HK-2 (cell line): Measurements from ENCODE around the gene DYNC1H1.

Experiments
- DNase-seq: peaks from one replicate; pipeline ENCODE4 v3.0.0-alpha.2; 2018; ENCODE audit not compliant: unreplicated experiment

DYNC1H1 gene

DNA sequence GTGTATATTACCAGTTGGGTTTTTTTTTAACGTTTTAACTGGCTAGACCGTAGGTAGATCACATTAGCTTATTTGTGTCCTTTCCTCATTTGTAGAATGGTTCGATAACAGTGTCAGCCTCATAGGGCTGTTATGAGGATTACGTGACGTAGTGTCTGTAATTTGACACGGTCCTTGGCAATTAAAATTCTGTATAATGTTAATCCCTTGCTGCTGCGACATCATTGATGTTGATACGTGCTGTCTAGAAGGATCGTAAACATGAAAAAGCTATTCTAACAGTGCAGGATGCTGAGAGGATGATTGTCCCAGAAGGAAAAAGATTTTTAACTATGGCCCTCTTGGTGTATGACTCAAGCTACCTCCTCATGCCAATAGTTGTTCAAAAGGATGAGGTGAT lies 71.5 kb downstream of the DYNC1H1 start:
- DNase-seq, result no peak

DNA sequence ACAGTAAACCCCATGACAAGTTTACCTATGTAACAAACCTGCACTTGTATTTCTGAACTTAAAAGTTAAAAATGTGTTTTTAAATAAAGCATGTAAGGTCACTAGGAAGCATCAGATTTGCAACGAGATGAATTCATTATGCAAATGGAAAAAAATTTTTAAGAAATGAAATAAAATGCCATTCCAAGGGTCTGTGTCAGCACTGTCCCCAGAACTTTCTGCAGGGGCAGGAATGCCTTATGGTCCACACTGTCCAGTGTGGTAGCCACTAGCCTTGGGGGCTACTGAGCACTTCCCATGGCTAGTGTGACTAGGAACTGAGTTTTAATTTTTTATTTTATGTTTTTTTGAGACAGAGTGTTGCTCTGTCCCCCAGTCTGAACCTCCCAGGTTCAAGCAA lies 73.3 kb downstream of the DYNC1H1 start:
- no peak for DNase-seq

DNA sequence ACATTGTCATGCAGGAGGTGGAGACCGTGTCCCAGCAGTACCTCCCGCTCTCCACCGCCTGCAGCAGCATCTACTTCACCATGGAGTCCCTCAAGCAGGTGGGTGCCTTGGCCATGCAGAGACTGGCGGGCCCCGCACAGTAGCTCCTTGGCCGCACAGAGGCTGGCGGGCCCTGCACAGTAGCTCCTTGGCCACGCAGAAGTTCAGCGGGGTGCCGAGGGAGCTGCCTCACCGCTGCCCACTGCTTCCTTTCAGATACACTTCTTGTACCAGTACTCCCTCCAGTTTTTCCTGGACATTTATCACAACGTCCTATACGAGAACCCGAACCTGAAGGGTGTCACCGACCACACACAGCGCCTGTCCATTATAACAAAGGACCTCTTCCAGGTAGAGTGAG lies 74.8 kb downstream of the DYNC1H1 start:
- no peak for DNase-seq

DNA sequence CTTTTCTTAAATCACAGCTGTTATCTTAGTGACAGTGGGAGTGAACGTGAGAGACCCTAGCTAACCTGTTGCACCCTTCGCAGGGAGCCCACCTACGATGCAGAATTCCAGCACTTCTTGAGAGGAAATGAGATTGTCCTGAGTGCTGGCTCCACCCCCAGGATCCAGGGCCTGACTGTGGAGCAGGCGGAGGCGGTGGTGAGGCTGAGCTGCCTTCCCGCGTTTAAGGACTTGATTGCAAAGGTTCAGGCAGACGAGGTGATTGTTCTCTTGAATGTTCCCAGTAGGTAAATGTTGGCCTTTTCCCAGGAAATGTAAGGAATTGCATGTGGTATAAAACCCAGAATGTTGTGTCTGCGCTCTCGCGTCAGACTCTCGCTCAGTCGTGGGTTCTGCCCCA lies 75.8 kb downstream of the DYNC1H1 start:
- DNase-seq, result no peak

DNA sequence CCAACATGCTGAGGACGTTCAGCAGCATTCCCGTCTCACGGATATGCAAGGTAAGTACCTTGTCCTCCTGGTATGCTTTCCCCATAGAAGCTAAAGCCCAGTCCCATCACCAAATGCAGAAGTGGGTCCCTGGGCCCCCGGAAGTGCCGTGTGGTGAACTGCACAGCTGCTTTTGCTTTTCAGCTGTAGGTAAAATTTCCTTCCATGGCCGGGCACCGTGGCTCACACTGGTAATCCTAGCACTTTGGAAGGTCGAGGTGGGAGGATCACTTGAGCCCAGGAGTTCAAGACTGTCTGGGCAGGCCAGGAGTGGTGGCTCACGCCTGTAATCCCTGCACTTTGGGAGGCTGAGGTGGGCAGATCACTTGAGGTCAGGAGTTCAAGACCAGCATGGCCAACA lies 78.3 kb downstream of the DYNC1H1 start:
- DNase-seq, result no peak

DNA sequence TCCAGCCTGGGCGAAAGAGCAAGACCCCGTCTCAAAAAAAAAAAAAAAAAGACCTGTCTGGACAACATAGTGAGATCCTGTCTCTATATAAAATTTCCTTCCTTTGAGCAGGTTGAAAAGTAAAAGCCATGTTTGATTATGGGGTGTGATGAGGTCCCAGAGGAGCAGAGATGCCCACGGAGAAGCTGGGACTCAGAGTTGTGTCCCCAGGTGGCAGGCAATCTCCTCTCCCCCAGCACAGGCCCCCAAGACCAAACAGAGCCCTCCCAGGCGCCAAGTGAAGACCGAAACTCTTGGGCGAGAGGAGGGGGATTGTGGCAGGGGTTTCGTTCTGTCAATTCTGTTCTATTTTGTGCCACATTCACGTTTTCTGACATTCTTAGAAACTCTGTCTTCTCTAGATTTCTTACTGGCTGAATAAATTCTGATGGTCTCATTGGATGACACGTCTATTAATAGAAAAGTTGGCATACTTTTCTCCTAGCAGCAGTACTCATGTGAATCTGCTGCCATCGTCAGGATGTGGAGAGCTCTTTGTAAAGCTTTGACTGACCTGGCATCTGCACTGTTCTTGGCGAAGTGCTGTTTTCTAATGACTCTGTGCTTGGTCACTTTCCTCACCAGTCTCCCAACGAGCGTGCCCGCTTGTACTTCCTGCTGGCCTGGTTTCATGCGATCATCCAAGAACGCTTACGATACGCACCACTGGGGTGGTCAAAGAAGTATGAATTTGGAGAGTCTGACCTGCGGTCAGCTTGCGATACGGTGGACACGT lies 79.1 kb downstream of the DYNC1H1 start:
- DNase-seq, result no peak

DNA sequence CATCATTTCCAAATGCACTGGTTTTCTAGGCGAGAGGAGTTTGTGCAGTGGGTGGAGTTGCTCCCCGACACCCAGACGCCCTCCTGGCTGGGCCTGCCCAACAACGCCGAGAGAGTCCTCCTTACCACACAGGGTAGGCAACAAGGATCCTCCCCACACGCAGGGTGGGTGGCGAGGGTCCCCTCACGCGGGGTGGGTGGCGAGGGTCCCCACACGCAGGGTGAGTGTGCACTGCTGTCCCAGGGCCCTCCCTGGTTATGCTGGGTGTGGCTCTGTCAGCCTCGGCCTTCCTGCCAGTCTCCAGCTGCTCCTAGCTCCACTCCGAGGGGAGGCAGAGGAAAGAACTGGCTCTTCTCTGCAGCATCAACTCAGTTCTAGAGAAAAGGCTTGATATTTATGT lies 80.2 kb downstream of the DYNC1H1 start:
- no peak for DNase-seq

DNA sequence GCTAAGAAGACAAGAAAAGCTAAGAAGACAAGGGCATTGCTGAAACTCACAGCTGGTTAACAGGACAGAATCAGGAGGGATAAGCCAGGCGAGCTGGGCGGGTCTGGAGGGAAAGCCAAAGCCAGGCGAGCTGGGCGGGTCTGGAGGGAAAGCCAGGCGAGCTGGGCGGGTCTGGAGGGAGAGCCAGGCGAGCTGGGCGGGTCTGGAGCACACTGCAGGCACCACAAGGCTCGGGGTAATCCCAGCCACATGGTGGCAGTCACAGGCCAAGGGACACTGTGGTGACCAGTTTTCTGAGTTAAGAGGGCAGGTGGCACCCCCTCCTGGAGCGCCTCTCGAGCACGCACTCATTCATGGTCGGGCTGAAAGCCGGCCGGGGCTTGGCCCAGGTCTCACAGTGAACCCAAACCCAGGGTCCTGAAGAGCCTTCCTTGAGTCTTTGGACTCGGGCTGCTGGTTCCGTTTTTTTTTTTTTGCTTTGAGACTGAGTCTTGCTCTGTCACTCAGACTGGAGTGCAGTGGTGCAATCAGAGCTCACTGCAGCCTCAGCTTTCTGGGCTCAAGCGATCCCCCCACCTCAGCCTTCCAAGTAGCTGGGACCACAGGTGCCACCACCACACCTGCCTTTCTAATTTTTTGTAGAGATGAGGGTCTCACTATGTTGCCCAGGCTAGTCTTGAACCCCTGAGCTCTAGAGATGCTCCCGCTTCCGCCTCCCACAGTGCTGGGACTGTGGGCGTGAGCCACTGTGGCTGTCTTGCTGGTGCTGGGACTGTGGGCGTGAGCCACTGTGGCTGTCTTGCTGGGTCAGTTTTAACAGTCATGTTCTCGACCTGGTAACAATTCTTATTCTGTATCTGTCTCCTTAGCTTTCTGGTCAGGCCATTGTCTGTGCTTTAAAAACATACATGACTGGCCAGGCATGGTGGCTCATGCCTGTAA lies 82.2 kb downstream of the DYNC1H1 start:
- peak; percentile 44 for DNase-seq

DNA sequence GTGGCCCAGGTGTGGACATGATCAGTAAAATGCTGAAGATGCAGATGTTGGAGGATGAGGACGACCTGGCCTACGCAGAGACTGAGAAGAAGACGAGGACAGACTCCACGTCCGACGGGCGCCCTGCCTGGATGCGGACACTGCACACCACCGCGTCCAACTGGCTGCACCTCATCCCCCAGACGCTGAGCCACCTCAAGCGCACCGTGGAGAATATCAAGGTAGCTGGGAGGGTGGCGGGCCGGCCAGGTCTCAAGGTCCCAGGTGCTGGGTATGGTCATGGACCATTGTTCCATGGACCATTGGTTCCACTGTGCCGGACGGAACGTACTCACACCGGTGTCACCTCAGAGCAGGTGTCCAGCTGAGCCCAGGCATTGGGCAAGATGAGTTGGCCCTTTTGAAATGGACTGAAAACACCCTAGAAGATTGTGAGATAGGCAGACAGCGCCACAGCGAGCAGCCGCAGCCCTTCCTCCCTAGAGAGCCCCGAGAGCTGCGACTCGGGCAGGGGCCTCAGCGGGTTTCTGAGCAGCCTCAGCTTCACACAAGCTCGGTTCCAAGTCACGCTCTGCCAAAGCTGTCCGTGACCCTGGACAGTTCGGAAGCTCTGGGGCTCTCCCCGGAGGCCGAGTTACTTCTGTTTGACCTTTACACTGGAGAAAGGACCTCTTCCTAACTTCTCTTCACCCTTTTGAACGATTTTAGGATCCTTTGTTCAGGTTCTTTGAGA lies 83.6 kb downstream of the DYNC1H1 start:
- DNase-seq, result no peak

DNA sequence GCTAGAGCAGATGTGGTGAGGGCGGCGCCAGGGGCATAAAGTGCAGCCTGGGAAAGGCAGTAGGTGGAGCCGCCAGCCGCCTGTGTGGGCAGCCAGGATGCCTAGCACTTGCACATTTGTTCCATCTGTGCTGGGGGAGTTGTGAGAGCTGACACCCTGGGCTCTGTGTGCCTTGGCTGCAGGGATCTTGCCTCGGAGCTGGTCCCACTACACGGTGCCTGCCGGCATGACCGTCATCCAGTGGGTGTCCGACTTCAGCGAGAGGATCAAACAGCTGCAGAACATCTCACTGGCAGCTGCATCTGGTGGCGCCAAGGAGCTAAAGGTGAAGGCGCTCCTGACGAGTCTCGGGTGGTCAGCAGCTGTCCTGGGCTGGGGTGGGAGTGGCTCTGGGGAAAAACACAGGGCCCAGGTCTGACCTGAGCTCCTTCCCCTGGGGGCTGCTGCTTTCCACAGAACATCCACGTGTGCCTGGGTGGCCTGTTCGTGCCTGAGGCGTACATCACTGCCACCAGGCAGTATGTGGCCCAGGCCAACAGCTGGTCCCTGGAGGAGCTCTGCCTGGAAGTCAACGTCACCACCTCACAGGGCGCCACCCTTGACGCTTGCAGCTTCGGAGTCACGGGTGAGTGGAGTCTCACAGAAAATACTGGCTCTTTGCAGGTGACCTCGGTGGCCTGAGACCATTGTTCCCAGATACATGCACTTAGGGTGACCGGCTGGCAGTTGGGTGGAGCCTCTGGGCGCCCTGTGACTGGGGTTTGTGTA lies 85.1 kb downstream of the DYNC1H1 start:
- no peak for DNase-seq

DNA sequence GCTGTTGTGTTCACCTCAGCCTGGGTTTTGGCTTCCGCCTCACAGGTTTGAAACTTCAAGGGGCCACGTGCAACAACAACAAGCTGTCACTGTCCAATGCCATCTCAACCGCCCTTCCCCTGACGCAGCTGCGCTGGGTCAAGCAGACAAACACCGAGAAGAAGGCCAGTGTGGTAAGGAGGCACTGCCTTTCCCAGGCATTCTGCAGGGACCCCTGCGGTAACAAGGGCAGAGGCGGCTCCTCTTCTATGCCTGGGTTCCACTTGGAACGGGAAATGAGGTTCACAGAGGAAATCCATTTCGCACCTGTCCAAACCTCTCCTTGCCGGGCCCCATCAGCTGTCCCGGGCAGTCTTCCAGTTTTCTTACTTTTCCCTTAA lies 85.6 kb downstream of the DYNC1H1 start:
- DNase-seq, result no peak

DNA sequence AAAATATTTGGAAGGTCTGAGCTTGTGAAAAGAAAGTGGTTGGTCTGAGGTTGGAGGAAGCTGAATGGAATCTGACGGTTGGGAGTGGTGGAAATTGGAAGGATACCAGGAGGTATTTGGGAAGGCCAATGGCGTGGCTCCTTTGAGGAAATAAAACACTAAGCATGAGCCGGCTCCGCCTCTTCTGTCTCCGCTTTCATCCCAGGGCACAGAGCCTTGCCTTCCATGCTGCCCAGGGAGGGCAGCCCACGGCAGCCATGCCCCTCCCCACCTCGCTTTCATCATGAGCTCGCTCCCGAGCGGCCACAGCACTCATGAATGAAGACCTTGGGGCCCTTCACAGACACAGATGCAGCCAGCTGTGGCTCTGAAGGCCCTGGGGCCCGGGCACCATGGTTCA lies 86.3 kb downstream of the DYNC1H1 start:
- DNase-seq, result no peak

DNA sequence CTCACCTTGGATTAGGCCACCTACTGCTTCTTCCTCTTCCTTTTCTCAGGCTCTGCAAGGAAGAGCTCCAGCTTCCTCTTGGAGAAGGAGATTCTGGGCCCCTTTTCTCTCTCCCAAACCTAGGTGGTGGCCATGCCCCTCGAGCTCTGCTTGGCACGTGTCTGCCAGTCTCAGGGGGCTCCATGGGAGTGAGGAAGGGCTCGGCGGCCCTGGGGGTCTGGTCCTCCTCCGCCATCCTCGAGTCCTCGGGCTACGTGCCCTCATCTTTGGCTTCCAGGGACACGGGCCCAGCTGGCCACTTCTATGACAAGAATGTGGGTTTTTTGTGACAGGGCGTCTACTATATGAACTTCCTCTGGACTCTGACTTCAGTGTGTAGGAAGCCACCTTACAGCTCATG lies 88.1 kb downstream of the DYNC1H1 start:
- DNase-seq, result no peak

DNA sequence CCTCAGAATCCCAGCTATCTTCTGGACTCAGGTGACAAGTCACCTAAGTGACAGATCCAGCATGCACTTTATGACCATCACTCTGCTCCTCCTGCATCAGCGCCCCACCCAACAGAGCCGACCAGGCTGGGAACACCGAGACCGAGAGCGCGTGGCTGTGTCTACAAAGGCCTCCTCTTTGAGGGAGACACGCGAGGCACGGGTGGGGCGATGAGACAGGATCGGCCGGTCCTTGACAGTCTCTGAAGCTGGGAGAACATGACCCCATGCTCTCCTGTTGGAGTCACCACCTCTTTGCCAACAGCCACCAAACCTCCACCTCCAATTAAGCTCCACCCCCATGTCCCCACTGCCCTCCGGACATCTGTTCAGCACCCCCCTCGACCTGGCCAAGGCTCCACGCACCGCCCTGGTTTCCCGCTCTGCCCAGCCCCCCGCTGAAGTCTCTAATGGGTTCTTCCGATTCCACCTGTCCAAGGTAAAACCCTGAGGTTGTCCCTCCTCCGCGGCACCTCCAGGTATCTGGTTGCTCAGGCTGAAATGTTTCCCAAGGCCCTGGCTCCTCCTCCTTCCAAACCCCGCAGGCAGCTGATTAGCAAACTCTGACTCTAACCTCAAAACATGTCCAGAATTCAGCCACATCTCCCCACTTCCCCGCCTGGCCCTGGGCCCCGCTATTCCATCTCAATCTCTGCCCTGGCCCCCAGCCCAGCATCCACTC lies 91.0 kb downstream of the DYNC1H1 start:
- DNase-seq, result peak; percentile 28

DNA sequence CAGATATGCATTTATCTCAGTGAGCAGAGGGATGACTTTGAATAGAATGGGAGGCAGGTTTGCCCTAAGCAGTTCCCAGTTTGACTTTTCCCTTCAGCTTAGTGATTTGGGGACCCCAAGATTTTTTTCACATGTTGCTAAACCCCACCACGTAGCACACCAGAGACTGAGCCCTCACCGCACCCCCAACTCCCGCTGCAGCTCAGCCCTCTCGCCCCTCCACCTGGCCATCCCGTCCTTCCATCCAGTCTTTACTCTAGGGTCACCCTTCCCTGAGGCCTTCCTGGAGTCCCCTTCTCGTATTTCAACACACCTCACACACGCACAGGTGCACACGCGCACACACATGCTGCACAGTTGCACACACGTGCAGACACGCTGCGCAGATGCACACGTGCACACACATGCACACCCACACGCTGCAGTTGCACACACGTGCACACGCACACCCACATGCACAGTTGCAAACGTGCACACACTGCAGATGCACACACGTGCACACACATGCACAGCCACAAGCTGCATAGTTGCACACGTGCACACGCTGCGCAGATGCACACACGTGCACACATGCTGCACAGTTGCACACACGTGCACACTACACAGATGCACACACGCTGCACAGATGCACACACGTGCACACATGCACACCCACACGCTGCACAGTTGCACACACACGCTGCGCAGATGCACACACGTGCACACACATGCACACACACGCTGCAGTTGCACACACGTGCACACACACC lies 92.5 kb downstream of the DYNC1H1 start:
- no peak for DNase-seq

DNA sequence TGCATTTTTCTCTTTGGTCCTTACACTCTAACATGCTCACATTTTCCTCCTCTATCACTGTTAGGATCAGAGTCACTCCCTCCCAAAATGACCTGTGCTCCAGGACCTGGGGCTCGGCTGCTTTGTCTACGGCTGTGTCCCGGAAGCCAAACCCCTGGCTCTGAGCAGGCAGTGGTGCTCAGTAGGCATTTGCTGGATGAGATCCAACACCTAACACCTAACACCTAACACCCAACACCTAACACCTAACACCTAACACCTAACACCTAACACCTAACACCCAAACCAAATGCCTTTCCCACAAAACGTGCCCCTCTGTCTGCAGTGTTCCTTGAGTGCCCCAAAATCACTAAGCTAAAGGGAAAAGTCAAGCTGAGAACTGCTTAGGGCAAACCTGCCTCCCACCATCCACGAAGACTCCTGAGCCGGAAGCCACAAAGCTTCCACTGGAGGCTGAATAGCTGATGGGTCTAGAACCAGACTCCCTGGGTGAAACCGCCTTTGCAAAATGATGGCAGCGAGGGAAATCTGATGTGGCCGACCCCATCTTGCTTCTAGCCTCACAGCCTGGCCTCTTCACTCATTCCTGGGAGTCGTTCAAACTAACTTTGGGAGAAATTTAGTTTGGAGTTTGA lies 93.2 kb downstream of the DYNC1H1 start:
- DNase-seq, result no peak

DNA sequence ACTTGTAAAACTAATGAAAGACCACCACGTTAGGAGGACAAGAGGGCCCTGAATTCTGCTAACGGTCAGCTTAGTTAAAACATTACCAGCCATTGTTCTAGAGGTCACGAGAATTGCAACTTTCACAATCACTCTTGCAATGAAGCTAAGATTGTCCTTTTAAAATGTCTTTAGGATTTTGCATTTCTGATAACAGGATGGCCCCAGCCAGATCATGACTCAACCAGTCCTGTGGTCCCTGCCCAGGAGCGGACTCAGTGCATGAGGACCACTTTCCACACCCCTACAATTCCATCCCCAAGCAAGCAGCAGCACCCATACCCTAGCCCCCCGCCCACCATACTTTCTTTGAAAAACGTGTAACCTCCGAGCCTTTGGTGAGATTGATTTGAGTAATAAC lies 93.8 kb downstream of the DYNC1H1 start:
- DNase-seq, result no peak

DNA sequence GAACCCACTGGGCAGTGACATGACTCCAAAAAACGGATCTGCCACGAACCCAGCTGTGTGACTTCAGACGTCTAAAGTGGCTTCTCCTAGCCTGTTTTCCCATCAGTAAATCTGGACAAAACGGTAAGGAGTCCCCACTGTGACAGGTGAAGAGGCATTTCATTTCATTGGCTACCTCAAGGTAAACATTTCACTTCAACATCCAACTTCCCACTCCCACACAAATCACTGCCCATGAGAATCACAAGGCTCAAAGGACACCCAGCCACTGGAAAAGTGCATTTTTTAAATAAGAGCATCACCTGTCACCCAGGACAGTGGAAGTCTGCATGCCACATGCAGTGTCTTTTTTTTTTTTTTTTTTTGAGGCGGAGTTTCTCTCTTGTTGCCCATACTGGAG lies 94.6 kb downstream of the DYNC1H1 start:
- DNase-seq, result no peak

DNA sequence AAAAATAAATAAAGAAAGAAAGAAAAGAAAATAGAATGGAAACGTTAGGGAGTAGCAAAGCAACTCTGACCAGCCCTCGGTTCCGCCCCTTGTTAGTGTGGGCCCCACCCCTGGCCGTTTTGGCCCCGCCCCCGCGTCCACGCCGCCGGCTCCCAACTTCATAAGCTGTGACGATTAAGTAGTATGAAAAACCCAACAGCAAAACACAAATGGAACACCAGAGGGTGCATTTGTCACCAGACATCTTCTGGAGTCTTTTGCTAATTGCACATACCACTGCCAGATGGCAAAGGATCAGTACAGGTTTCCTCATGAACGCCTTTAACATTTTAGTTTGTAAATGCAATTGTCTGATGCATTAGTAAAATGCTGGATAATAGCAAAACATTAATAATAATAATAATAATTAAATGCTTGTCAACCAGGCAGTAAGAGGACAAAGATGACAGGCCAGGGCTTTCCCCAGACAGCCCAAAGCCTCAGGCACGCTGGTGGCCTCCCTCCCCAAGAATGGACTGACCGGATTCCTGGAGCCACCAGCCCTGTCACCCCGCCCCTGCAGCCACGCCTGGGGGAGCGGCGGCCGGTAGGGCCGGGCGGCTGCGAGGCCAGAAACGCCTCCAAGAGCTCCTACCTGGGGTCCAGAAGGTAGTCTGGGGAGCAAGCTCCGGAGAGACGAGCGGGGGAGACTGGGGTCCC lies 98.9 kb downstream of the DYNC1H1 start:
- DNase-seq, result peak; percentile 70
